Globus pallidus (tissue), 1 donor: ENCODE measurements around the gene HOXD10.
A peak's percentile ranks its signal among the peaks of the same experiment; 100 is the strongest.

Experiments used
- DNase-seq: peaks from one replicate; pipeline ENCODE4 v3.0.0-alpha.2; 2015; ENCODE audit warnings: low spot score

HOXD10 gene

DNA sequence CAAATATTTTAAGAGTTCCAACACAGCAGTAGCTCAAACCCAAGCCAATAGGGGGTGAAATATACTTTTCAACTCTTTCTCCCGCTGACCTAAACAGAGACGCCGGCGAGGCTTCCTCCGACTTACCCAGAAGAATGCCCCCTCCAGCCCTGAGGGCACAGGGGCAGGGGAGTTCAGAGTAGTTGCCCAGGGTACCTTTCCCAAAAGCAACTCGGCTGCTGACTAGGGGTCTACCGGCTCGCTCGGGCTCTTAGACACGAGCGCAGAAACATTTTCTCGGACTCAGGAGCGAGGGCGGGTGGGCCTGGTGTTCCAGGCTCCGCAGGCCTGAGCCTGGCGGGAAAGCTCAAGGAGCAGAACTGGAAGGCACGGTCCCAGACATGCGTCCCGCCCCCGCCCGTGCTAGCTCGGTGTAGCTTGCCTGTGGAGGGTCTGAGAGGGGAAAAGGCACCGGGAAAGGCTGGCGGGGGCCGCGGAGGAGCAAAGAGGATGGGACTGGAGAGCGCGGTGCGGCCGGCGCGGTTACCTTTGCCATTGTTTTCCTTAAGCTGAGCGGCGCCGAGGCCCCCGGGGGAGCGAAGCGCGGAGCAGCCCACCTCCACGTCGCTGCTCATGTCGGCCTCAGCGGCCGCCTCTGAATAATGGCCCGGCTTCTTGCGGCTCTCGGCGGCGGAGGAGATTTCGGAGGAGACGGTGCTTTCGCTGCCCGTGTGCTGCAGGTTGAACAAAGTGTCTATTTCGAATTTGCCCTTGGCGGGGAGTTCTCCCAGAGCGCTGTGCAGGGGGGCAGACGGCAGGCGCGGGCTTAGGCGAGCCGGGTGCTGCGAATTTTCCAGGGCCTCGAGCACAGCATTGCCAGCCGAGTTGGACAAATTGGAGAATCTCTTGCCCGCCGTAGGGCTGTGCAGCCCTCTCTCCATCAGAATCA is 33.5 kb upstream of the HOXD10 start:
- no peak for DNase-seq

DNA sequence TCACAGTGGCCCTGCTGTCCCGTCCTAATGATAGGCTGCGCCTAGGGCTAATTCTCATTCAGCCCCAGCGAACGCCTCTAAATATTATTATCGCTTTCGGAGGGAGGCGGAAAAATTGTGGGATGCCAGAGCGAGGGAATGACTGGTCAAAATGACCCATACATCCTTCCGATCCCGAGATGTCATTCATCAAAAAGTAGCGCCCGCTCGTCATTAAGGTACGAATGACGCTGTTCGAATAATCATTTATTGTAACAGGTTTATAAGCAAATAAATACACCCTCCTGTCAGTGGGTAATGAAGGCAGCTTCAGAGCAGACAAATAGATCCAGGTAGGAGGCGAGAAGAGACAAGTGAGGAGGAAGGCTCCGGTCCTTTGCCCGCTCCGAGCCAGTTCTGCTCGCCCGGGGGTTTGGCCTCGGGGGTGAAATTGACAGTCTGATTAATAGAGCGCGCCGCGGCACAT is 32.7 kb upstream of the HOXD10 start, which contains the start of gene EVX2:
TSS of gene EVX2 (minus strand) at position 167 of the 466 bp plus-strand sequence. CDS start 186 bp downstream, outside the sequence.
- no peak for DNase-seq

DNA sequence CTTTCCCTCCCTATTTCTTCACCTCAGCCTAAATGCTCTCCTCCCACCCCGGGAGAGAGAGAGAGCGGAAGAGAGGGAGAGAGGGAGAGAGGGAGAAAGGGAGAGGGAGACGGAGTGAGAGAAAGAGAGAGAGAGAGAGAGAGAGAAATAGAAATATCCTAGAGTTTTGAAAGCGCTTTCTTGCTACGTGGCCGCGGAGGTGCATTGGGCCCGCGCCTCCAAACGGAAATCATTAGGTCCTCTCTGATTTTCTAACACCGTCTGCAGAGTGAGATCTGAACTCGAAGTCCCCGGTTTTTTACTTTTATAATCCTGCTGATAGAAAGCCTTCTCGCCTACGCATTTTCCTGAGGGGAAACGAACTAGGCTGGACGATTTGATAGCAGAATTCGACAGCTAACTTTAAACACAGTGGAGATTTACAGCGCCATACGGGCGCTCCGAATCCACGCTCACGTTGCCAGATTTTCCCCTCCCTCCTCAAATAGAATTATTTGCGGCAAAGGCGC is 31.9 kb upstream of the HOXD10 start:
- no peak for DNase-seq

DNA sequence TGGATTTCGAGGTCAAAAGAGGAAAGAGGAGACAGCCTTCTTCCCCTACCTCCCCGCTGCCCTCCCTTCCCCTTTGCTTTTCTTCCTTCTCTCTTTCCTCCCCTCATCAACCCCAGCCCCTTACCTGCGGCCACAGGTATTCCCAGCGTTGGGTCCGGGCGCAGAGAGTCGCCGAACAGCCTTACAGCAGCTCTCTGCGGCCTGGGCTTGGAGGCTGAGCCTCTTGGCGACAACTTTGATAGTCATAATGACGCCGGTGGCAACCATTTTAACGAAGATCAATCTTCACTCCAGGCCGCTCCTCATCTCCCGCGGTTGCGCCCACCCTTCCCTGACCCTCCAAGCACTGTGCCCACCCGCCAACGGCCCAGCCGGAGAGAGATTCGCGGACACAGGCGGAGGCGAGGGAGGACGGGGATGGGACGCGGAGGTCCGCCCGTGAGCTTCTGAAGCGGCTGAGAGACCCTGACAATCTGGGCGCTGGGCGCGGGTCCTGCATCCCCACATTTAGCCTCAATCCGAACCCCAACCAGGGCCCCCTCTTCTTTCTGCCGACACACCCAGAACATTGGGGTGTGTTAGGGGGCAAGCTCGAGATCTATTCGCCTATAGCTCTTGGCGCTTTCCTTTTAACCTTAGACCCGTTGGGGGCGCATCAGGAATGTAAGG is 31.3 kb upstream of the HOXD10 start:
- DNase-seq, result no peak

DNA sequence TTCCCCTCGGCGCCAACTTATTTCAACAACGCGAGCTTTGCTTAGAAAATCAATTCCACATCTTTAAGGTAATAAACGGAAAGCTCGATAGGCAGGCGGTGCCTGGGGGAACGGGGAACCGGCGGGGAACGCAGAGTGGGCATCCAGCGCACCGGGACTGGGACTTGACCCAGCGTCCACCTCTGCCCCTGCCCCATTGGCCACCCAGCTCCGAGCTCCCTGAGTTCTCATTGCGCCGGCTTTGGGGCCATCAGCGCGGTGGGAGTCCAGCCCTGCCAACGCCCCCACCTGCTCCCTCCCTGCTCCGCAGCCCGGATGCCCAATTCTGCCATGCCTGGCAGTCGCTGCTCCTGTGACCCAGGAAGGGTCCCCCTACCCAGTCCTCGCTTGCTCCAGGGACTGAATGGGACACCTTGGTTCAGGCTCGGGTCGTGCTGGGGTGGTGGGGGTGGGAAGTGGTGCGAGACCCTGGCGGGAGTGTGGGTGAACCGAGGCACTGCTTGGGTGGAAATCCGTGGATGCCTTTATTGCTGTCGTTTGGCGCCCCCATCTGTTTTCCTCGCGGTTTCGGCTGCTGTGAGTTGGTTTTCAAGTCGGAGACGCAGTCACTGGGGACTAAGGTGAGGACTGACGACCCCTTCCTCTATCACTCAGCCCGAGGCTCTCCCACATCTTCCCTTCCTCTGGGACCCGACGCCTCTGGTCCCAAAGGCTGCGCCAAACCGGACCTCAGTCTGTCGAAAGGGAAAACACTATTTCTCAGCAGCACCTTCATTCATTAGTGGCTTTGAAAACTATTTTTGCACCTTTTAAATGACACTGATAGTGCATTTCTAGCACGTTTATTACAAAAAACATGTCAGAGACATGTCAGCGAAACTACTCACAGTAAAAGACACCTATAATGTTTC is 30.5 kb upstream of the HOXD10 start:
- peak; percentile 47 for DNase-seq

DNA sequence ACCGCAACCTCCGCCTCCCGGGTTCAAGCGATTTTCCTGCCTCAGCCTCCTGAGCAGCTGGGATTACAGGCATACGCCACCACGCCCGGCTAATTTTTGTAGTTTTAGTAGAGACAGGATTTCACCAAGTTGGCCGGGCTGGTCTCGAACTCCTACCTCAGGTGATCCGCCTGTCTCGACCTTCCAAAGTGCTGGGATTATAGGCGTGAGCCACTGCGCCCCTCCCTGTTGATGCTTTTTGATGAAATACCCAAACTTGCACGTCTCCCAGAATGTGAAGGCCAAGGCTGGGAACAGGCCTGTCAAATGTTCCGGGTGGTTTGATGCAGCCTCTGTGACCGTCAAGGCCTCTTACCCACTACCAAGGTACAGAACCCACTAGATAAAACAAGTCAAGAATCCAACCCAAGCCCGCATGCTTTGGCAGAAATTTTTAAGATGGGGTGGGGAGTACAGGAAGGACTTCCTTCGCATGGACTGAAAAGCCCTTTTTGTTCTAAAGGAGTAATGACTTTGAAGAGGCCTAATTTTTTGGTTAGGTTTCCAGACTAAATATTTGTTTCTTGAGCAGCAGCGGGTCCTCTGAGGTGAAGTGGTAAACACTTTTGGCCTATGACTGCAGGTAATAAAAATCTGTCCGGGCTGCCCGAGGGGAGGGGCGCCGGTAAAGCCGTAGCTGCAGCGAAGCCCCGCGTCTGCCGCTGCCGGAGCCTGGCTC is 29.1 kb upstream of the HOXD10 start:
- DNase-seq, result no peak

DNA sequence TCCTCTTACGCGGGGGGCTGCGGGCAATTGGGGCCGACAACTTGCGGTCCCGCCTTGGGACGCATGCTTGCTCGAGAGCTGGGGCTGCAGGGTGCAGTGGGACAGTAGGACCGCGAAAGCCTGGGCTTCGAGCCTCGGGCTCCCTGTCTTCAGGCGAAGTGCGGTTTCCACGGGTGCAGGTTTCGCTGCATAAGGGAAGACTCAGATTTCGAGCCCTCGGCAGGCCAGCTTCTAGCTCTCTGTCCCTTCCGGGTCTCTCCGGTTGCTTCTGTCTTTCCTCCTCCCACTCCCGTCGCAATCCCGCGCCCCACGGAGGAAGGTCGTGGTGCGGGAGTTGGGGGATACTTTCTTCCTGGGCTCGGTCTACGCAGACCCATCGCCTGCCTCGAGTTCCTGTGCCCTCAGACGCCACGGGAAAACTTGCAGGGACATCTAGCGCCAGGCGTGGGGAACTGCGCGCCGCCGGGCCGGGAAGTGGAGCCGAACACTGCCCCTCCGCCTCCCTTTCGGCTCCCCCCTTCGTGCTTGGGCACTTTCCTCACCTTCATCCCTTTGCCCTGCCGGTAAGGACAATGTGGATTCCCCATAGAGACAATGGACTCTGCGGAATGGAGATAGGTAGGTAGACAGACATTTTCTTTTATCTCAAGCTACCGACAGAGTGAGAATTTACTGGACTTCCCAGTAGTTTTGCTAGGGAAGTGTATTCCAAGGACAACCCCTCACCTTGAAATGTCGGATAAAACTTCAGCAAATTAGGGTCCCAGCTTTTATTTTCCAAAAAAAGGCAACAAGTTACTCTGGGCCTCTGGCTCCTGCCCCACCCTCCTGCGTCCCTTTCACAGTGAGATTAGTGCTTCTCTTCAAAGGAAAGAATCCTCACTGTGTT is 28.3 kb upstream of the HOXD10 start:
- DNase-seq, result peak; percentile 32

DNA sequence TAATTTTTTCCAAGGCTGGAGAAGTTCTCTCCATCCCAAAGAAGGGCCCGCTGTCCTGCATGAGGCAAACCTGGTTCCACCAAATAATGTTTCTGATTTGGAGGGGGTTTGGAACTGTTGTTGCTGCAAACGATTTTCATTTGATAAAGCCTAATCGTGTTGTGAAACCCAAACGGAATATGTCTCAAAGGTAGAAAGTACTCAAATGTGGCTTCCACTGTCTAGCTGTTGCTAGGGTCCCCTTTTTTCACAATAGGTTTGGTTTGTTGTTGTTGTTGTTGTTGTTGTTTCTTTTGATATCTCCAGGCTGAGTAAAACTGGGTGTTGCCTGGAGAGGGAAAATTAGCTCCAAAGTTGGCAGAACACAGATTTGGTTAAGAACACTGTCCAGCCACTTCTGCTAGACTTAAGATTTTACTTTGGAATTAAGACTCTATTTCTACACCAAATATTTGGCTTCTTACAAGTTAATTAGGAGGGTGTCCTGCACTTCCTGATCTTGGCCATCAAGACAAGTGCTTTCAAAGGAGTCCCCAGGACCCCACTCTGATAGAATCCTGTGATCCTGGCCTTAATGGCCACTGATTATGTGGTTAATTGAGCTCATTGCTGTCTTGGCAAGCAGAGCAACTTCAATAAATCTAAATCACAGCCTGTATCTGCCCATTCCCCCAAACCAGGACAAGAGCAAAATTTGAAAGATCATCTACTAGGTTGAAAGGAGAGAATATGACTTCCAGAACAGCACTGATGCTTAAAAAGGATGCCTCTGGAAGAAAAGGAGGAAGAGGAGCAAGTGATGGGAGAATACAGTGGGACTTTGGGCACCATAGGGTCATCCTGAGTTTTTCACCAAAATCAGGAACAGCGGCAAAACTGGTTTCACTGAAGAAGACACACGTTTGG is 27.4 kb upstream of the HOXD10 start:
- no peak for DNase-seq

DNA sequence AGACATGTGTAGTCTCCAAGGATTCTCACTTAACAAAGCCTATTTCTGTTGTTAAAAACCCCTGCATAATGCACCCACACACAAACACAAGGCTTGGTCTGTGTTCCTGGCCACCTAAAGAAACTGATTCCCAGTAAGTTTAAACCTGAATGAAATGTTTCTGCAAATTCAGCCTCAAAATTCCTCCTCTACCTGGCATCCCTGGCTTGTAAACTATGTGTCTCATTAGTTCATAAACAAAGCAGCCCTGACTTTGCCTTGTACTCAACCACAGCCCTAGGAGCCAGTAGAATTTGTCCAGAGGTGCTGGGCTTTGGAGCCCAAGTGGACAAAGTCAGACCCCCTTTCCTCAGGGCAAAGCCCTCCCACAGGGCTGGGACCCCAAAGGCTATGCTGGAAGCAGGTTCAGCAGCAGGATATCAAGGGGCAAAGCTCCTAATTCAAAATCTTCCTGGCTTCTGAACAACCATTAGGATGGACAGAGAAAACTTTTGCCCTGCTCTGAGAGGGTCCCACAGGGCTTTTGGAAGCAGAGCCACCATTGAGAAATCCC is 26.7 kb upstream of the HOXD10 start:
- DNase-seq, result no peak

DNA sequence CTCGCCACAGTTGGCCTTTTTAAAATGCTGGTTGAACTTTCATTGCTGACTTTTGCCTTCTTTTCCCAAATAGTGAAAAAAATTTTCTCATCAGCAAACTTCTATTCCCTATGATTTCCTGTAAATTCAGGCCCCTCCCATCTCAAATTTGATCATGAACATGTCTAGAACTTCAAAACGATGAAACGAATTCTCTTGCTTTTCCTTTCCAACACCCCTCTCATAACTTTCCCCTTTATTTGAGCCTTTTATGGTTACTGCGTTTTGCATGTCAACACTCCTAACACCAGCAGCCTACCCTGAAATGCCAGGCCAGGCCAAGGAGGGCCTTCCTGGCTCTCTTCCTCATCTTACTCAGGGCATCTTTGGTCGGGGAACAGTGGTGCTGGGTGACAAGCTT is 25.7 kb upstream of the HOXD10 start:
- no peak for DNase-seq

DNA sequence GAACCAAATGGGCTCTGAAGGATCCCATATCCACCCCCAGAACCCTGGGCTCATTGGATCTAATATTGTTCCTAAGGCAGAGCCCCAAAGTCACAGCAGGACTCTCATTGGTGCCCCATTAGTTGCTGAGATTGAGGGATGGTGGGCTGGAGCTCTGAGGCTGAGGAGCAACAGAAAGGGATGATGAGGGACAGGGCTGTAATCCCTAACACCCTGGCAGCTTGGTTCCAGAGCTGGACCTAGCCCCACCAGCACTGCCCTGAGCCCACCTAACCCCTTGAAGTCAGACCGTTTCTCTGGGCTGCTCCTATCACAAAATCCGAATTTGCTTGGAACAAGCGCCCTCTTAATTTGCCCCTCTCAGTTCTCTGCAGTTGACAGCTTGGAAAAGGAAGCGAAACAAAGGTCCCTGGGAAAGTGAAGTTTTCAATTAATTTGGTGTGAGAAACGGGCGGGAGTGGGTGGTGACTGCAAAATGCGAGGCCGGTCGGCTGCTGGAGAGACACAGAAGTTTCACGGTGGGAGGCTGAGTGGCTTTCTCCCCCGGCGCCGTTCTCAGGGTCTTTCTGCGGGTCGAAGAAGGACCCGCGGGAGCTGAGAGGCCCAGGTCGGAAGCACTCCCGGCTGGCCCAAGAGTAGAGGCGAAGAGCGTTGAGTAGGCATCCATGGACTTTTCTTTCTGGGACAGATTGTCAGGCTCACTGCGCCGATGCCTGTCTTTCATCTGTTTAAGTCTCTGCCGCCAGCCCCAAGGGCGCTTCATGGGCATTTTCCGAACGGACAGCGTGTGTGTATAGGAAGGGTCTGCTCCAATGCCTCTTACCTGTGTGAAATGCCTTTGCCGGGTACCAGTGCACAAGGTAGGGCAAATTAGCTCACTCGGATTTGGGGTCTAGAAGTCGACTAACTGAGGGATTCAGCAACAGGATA is 25.0 kb upstream of the HOXD10 start:
- DNase-seq, result no peak

DNA sequence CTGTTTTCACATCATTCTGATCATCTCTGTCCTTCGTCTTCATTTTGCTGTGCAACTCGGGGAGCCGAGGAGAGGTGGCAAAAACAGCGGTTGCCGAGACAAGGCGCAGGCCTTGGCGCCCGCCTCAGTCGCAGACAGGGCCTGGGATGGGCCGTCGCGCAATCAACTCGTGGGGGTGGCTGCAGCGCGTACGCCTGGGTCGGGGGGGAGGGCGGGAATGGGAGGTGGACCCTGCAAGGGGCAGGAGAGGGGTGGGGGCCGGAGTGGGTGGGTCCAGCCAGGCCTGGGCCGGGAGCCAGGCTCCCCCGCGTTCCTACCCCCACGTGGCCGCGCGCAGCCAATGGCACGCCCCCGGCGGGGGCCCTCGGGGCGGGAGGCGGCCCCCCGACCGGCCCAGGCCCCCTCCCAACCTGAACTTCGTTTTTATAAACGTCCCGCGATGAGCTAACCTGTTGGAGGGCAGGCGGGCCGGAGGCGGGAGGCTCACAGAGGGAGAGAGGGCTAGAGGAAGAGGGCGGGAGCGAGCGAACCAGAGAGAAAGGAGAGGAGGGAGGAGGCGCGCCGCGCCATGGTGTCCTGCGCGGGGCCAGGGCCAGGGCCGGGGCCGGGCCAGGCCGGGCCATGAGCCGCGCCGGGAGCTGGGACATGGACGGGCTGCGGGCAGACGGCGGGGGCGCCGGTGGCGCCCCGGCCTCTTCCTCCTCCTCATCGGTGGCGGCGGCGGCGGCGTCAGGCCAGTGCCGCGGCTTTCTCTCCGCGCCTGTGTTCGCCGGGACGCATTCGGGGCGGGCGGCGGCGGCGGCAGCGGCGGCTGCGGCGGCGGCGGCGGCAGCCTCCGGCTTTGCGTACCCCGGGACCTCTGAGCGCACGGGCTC is 24.1 kb upstream of the HOXD10 start, which contains the start of gene HOXD13:
TSS of gene HOXD13 (plus strand) at position 452 of the 875 bp plus-strand sequence. CDS start at position 622, 170 bp downstream.
- DNase-seq, result no peak

DNA sequence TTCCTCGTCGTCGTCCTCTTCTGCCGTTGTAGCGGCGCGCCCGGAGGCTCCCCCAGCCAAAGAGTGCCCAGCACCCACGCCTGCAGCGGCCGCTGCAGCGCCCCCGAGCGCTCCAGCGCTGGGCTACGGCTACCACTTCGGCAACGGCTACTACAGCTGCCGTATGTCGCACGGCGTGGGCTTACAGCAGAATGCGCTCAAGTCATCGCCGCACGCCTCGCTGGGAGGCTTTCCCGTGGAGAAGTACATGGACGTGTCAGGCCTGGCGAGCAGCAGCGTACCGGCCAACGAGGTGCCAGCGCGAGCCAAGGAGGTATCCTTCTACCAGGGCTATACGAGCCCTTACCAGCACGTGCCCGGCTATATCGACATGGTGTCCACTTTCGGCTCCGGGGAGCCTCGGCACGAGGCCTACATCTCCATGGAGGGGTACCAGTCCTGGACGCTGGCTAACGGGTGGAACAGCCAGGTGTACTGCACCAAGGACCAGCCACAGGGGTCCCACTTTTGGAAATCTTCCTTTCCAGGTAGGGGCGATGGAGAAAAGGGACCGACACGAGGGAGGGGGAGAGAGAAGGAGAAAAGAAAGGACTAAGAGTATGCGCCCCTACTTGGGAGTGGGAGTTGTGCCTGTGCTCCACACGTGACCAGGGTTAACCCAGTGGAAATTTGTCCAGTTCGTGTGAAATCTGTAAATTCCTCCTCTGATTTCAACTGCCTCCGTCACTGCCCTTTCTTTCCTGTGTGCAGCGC is 23.3 kb upstream of the HOXD10 start:
- DNase-seq, result no peak

DNA sequence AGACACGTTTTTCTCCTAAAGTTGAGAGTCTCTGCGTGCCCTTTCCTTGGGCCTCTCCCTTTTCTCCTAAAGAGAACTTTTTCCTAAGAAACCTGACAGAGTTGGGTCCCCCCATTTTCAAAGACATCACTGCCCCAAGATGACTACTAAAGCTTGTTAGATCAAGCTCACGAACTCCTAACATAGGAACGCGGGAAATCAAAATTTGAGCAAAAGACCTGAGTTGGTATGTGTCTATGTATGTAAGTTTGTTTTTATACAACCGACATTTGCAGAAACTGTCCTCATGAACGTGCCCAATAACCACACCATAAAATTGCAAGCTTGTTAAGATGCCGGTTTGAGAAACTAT is 22.7 kb upstream of the HOXD10 start:
- no peak for DNase-seq

DNA sequence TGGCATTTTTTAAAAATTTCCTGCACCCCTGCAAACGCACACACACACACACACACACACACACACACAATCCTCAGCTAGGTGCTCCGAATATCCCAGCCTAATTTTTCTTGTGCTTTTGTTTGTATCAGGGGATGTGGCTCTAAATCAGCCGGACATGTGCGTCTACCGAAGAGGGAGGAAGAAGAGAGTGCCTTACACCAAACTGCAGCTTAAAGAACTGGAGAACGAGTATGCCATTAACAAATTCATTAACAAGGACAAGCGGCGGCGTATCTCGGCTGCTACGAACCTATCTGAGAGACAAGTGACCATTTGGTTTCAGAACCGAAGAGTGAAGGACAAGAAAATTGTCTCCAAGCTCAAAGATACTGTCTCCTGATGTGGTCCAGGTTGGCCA is 22.2 kb upstream of the HOXD10 start:
- no peak for DNase-seq

DNA sequence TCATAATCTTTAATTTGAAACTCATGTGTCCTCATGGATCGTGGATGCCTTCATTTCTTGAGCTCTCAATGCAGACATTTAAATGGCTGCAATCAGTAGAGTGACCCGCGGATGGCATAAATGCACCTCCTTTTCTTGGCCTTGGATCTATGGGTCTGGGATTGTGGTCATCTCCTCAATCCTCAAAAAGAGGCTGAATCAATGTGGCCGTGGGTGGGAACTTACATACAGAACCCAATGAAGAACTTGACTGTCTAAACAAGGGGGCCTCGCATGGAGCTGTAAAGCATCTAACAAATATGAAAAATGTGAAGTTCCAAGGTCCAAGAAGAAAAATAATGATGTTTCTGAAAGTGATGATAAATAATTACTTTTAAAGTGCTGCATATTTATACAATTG is 21.2 kb upstream of the HOXD10 start:
- no peak for DNase-seq
